Measurements from ENCODE around the gene MKRN2OS. TPM values are rescaled to one million over a fixed set of nuclear protein-coding genes. Genes with fewer than 3 reads are reported as not detected.

Gene MKRN2OS
- total and polyA plus RNA-seq, 10 of the 15 experiments (the other 5 are each of a cell fraction or from before 2014, with no cell fraction given), result 0.20 to 1.0 (median 0.40) TPM; not detected in 4

DNA sequence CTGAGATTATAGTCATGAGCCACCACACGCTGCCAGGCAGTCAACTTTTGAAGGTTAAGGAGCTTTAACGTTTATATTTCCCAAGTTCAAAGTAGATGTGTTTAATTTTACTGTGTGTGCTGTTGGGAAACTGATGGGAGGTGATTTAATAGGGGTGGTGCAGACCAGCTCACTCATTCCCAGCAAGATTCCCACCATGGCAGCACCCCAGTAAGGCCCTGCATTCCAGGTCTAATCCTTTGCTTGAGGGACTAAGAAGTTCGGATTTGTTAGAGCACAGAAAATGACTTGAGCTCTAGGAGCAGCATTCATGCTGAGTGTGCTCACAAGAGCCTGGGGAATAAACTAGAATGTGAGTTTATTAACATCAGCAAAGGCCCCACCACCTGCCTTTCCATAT, 35.8 kb downstream of the MKRN2OS start:
- RAD21 ChIA-PET (ENCODE audit: unreplicated experiment), result interaction anchor here (0.9 kb wide), 1 partner anchor 374 kb away, joined by 3 read pairs; no protein-coding TSS in a partner anchor
- H2AFZ ChIP-seq (ENCODE audit: control insufficient read depth, low read depth, low read length), result no peak overlapping the region
- no peak overlapping the region for H3K4me3 ChIP-seq
- FAIRE-seq, result no peak
- H3K27ac ChIP-seq (ENCODE audit: control insufficient read depth, insufficient read depth), result no peak overlapping the region
- no peak overlapping the region for H3K9ac ChIP-seq (ENCODE audit: control insufficient read depth, insufficient read depth, low read length)
- ATAC-seq, result no peak
- WGBS (ENCODE audit: insufficient coverage, insufficient replicate concordance, low lambda C conversion rate, missing lambda C conversion rate), result 70% methylated on average over 3 of the region's 3 CpGs
- in situ Hi-C loops (cut with MboI), result no loop called here
- H4K20me1 ChIP-seq (ENCODE audit: control insufficient read depth, insufficient read depth), result no peaks in the 10 kb centered on the region
- H3K9me3 ChIP-seq (replicated peaks; ENCODE audit: control insufficient read depth, insufficient read depth, low read length), result no peaks in the 10 kb centered on the region
- no peak for DNase-seq (ENCODE audit: low read depth, low spot score)
- no peaks in the 10 kb centered on the region for H3K4me1 ChIP-seq (ENCODE audit: control insufficient read depth, insufficient read depth, low read length)
- CTCF ChIA-PET, result interaction anchor here (2.0 kb wide), 1 partner anchor 30 kb away, joined by 4 read pairs; no protein-coding TSS in a partner anchor
- H3K79me2 ChIP-seq (ENCODE audit: control insufficient read depth, insufficient read depth, low read length), result no peaks in the 10 kb centered on the region
- BruUV-seq (replicated peaks), result no TSS peak
- intact Hi-C loops (cut with micrococcal nuclease; ENCODE audit: unreplicated experiment), result no loop called here
- TF ChIP-seq POLR2A (IDR thresholded peaks at IDR 0.05; ENCODE audit: low read depth, low read length), result no peak
- no peak for TF ChIP-seq SIN3A (IDR thresholded peaks at IDR 0.05; ENCODE audit: low read depth, low read length)
- no peak for TF ChIP-seq NFIC (IDR thresholded peaks at IDR 0.05; ENCODE audit: low read depth, low read length)
- no peak for TF ChIP-seq ESRRA (IDR thresholded peaks at IDR 0.05; ENCODE audit: low read length)
- TF ChIP-seq HDAC6 (IDR thresholded peaks at IDR 0.05; ENCODE audit: unreplicated experiment), result no peak
- TF ChIP-seq SMARCA5 (IDR thresholded peaks at IDR 0.05), result no peak
- TF ChIP-seq JUND (IDR thresholded peaks at IDR 0.05; ENCODE audit: low read depth, low read length), result no peak
- TF ChIP-seq, protein P1, sequence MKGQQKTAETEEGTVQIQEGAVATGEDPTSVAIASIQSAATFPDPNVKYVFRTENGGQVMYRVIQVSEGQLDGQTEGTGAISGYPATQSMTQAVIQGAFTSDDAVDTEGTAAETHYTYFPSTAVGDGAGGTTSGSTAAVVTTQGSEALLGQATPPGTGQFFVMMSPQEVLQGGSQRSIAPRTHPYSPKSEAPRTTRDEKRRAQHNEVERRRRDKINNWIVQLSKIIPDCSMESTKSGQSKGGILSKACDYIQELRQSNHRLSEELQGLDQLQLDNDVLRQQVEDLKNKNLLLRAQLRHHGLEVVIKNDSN (IDR thresholded peaks at IDR 0.05; ENCODE audit: borderline replicate concordance, extremely low read length, insufficient read depth, low read depth, low read length), result no peak
- TF ChIP-seq TCF3 (IDR thresholded peaks at IDR 0.05; ENCODE audit: borderline replicate concordance, insufficient read depth, low read depth, low read length), result no peak
- no peak for TF ChIP-seq DPF2 (IDR thresholded peaks at IDR 0.05)
- TF ChIP-seq MEF2A (IDR thresholded peaks at IDR 0.05; ENCODE audit: insufficient read depth, low read depth, low read length), result no peak
- TF ChIP-seq ASH2L (IDR thresholded peaks at IDR 0.05; ENCODE audit: borderline replicate concordance, low read depth), result no peak
- TF ChIP-seq ATF3 (IDR thresholded peaks at IDR 0.05; ENCODE audit: borderline replicate concordance, extremely low read depth, low read depth, low read length), result no peak
- no peak for TF ChIP-seq TBL1XR1 (IDR thresholded peaks at IDR 0.05; ENCODE audit: low read depth, low read length)
- POLR2A ChIA-PET, result interaction anchor here (0.6 kb wide), 1 partner anchor 60 kb away, joined by 3 read pairs; no protein-coding TSS in a partner anchor
- no peak overlapping the region for H3K4me2 ChIP-seq (ENCODE audit: control insufficient read depth, insufficient read depth)
- H3K36me3 ChIP-seq (ENCODE audit: control insufficient read depth in 2 of 2, insufficient read depth in 2 of 2, low read length in 1 of 2), result peaks cover 0 to 11% of the 10 kb centered on the region in 2 experiments; a peak in 3 of 4 replicates
- SMC1A ChIA-PET (ENCODE audit: uncharacterized antibody, unreplicated experiment), result interaction anchor here (0.6 kb wide), 1 partner anchor 96 kb away, joined by 3 read pairs; no protein-coding TSS in a partner anchor
- H3K27me3 ChIP-seq (replicated peaks in 1 of 2; ENCODE audit: control insufficient read depth in 2 of 2, insufficient read depth in 2 of 2, low read length in 1 of 2), result no peaks in the 10 kb centered on the region
